Hepatic stellate cell (primary cell): ENCODE measurements around the gene WFDC2.

Experiments used
- DNase-seq: peaks from one replicate; pipeline ENCODE4 v3.0.0; 2011; ENCODE audit warnings: low spot score

Gene WFDC2

DNA sequence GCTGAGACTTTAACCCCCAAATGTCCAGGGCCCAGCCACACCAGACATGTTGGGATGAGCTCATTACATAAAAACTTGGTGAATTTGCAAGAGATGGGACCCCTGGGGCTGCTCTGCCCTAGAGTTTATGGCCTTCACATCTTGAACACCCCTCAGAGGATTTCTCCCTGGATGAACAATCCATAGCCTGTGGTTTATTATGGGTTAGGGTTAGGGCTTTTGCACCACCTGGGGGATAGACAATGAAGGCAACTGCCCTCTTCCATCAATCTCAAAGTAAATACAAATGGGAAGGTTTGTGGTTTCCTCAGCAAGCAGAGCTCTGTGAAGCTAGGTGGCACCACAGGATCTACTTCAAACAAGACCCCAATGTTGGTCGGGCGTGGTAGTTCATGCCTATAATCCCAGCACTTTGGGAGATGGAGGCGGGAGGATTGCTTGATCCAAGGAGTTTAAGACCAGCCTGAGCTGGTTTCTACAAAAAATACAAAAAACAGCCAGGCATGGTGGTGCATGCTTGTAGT lies 28.5 kb downstream of the WFDC2 start:
- no peak for DNase-seq

DNA sequence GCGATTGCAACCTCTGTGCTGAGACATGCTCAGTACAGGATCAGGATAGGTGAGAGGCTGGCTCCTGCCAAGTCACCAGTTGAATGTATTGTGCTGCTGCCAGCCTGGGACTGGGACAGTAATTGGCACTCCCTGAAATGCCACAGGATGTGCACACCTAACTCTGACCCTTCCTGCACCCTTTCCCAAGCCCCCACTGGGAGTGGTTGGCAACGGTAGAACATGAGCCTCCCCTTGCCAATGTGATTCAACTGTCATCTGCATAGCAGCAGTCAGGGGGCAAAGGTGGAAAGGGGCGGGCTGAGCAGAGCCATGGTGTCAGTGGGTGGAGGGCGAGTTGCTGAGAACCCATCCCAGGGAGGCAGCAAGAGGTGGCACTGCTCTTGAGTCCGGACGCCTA lies 30.5 kb downstream of the WFDC2 start:
- DNase-seq = no peak

DNA sequence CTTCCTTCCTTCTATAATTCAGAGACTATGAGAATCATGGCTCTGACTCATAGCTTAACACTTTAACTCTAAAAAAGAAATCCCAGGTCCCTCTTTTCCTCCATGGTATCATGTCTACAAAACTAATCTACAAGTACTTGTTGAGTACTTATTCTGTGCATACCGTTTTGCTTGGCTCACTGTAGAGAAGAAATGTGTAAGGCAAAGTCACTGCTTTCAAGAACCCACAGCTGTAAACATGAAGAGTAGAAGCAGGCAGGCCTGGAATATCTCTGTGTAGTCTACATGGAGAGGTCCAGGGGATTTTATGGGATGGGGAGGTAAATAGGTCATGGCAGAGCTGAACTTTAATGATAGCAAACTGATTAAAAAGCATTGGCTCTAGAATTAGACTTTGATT lies 32.0 kb downstream of the WFDC2 start:
- no peak for DNase-seq

DNA sequence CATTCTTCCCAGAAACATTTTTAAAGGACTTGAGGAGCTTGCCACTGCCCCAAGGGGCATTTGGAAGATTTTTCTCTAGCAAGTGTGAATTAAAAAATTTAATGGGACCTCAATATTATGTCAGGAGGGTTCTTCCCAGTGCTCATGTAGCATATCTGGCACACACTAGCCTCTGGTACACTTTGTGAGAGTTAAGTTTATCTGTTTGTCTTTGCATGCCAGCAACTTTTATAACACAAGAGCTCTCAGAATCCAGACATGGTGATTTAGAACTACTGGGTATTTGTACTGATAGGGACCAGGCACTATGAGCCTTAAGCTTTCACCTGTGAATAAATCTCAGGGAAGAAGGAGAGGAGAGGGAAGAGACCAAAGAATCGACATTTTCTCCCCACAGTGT lies 33.0 kb downstream of the WFDC2 start:
- DNase-seq = no peak

DNA sequence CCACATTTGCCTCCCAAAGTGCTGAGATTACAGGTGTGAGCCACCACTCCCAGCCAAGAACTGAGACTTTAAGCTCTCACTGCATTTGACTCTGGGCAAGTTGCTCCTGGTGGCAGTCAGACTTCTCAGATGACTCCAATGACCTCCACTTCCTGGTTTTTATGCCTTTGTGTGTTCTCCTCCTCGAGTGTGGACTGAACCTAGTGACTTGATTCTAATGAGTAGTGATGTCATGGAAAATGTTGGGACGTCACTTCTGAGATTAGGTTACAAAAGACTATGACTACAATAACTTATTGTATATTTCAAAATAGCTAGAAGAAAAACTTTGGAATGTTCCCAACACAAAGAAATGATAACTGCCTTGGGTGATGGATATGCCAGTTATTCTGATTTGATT lies 33.9 kb downstream of the WFDC2 start:
- DNase-seq = no peak

DNA sequence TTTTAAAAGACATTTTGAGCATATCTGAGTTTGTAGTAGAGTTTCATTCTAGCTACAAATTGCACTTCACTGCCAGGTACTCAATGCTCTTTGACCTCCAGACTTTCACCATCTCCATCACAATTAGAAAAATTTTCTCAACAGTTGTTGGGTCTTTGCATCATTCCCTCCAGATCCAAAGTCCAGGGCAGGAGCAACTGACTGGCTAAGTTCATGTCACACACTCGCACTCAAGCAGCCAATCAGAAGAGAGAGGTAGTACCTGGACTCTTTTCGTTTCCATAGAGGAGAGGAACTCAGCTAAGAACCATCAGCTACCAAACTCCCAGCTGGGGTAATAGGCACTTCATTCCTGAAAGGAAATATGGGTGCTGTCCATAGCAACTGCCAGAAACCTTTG lies 36.8 kb downstream of the WFDC2 start:
- no peak for DNase-seq

DNA sequence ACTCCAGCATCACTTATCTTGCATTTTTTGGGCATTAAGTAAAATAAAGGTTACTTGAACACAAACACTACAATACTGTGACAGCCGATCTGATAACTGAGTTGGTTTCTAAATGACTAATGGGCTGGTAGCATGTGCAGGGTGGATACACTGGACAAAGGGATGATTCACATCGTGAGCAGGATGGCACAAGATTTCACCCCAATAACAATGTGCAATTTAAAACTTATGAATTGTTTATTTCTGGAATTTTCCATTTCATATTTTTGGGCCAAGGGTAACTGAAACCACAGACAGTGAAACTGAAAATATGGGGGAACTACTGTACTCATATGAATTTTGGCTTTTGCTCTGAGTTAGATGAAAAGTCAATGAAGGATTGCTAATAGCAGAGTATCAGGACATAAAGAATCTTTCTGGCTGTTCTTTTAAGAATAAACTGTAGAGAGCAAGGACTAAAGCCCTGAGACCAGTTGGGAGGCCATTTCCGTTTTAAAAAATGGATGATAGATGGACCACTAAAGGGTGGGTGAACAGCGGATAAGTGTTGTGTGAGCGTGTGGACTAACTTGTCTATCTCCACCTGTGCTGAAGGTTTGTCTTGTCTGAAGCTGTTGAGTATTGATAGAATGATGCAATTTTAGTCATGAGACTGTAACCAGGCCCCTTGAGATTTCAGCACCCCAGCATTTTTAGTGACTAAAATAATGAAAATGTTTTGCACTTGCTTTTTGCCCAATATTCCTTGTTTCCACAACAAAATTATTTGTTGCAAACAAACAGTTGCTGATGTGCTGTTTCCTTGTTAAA lies 37.7 kb downstream of the WFDC2 start:
- DNase-seq = no peak

DNA sequence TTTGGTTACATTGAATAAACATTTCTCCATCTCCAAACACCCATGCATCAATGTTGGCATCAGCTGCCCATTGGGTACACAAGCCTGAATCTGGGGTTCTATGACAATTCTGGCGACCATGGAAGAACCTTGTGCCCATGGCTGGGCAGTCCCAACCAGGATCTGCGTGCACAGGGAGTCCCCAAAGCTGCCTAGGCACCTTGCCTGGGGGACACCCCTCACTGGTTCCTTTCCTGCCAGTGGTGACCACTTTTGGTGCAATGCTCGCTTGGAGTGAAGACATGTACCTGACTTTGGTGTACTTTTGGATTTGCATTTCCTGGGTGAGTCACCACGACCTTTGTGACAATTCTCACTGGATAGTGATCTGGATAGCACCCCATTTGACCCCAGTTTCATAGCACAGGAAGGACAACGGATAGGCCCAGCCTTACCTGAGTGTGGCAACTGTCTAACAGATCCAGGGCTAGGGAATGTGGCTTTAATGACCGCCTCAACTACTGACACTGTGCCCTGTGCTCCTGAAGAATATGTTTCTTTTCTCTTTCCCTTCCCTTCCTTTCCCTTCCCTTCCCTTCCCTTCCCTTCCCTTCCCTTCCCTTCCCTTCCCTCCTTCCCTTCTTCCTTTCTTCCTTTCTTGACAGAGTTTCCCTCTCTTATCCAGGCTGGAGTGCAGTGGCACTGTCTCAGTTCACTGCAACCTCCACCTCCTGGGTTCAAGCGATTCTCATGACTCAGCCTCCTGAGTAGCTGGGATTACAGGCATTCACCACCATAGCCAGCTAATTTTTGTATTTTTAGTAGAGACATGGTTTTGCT lies 38.7 kb downstream of the WFDC2 start:
- DNase-seq = no peak

DNA sequence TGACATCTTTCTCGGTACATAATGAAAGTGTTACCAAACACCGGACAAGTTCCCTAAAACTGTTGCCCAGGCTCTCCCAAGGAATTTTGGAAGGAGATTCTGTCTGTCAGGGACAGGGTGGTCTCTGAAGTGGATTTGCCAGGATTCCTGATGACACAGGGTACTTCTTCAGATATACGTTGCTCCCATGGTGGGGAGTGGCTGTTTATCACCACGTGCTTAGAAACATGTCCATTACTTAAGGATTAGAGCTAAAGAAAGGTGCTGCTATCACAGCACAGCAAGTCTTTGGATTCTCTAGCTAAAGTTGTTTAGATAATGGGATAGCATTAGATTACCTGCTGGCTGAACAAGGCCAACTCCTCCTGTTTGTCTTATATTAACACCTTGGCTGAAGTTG lies 39.5 kb downstream of the WFDC2 start:
- no peak for DNase-seq

DNA sequence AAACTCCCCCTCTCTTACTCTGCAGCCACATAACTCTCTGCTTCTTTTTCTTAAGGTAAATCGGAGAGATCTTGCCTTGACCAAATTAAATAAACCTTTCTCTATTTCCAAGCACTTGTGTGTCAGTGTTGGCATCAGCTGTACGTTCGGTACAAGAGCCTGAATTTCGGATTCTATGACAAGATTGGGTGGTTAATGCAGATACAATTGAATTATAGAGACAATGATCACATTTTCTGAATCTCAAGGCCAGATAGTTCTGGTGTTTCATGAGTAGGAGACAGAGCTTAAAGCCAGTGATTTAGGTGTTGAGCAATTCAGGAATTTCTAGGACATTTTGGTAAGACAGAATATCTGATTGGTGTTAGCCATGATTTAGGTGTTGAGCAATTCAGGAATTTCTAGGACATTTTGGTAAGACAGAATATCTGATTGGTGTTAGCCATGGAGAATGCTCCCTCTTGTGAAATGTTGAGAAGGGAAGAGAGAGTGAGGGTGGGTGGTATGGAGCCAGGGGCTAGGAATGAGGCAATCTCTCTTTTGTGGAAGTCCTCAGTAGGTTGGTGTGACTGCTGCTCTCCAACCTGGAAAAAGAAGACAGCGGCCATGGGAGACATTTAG lies 40.8 kb downstream of the WFDC2 start:
- no peak for DNase-seq

DNA sequence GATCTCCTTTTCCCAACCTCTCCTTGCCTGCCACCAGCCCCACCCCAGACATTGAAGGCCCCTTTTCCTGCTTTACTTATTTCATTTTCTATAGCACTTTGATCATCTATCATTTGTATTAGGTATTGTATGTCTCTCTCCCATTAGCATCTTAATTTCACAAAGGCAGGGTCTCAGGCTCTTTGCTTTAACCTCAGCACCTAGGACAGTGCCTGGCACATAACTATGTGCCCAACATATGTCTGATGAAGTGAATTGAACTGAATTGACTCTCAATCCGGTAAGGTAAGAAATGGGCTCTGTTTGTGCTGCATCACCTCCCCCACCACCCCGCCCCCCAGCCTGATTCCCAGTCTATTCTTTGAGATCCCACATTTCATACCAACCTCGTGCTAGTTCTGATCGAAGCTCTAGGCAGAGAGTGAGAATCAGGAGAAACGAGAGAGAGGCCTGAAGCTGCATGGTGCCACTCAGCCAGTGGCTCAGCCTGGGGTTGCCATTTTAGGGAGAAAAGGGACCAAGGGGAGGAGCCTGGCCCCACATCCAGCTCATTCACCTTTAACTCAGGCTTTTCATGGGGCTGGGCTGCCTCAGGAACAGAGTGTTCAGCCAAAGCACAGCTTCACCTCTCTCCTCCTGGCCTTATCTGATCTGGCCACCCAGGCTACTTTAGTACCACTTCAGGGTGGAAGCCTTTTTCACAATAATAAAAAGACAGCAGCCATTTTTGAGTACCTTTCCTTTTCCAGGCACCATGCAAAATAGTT lies 45.8 kb downstream of the WFDC2 start, which contains the start of gene SPINT3:
Gene SPINT3 (minus strand): TSS at position 476 of the 767 bp plus-strand sequence. CDS start 14 bp downstream, at position 462.
- DNase-seq = no peak

DNA sequence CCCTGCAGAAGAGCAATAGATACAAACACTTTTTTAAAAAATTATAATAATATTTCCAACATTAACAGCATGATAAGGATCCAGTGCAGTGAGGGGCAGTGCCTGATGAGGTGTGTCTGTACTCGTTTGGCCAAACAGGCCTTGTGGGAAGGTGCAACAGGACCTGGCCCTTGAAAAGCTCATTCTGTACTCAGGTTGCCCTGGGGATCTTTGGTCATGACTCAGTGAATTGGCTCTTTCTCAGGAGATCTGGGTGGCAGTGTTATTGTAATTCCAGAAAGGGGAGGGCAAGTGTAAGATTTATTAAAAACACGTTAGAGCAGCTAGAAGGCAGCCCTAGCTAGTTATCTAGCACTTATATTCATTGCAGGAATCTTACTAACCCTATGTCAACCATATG lies 48.7 kb downstream of the WFDC2 start:
- no peak for DNase-seq

DNA sequence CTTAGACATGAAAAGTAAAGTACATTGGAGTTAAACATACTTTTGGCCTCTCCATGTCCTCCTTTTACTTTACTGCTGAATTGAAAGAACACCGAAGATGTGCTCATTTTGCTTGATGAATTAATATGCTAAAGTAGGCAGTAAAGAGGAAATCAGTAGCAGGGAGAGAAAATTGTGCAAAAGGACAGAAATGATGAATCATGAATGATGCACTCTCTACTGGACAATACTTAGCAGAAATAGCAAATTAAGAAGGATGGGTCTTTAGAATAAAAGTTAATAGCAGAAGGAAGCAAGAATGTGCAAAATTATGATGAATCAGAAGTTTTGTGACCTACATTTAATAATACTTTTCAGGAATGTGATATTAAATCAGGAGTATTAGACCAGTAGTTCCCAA lies 54.3 kb downstream of the WFDC2 start:
- DNase-seq = no peak

DNA sequence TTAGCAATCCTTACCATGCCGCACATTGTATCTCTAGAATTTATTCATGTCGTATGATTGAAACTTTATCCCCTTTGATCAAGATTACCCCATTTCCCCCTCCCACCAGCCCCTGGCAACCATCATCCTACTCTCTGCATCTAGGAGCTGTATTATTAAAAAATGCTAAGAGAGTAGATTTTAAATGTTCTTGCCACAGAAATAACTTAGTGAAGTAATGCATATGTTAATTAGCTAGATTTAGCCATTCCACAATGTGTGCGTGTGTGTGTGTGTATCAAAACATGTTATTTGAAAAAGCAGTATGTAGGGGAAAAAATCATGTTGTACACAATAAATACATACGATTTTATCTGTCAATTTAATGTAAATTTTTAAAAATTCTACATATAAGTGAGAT lies 57.7 kb downstream of the WFDC2 start:
- no peak for DNase-seq
